ENCODE results near the gene MAGEA1.

DNA sequence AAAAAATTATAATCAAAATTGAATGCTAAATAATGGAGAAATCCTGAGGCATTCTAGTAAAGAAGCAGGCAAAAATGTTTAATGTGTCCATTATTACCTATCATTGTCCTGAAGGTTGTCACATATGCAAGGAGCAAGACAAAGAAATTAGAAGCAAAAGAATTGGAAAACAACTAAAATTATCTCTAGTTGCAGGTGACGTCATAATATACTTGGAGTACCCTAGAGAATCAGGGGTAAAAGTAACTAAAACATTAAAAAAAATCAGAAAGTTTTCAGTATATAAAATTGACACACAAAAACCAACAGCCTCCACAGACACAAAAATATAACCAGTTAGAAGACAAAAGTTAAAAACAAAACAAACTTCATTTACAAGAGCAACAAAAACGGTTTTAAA, 21.4 kb downstream of the MAGEA1 start:
- TF ChIP-seq, protein P1, sequence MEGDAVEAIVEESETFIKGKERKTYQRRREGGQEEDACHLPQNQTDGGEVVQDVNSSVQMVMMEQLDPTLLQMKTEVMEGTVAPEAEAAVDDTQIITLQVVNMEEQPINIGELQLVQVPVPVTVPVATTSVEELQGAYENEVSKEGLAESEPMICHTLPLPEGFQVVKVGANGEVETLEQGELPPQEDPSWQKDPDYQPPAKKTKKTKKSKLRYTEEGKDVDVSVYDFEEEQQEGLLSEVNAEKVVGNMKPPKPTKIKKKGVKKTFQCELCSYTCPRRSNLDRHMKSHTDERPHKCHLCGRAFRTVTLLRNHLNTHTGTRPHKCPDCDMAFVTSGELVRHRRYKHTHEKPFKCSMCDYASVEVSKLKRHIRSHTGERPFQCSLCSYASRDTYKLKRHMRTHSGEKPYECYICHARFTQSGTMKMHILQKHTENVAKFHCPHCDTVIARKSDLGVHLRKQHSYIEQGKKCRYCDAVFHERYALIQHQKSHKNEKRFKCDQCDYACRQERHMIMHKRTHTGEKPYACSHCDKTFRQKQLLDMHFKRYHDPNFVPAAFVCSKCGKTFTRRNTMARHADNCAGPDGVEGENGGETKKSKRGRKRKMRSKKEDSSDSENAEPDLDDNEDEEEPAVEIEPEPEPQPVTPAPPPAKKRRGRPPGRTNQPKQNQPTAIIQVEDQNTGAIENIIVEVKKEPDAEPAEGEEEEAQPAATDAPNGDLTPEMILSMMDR (IDR thresholded peaks at IDR 0.05): no peak
- no peak for TF ChIP-seq POLR2A (IDR thresholded peaks at IDR 0.05)

Measured in esophagus squamous epithelium (tissue), 4 donors.